ENCODE data around the gene TRAPPC5. TPM values are rescaled to one million over a fixed set of nuclear protein-coding genes. Genes with fewer than 3 reads are reported as not detected.

The TRAPPC5 gene
- total RNA-seq, 1 experiment from 2014 or later: 77.4 TPM

DNA sequence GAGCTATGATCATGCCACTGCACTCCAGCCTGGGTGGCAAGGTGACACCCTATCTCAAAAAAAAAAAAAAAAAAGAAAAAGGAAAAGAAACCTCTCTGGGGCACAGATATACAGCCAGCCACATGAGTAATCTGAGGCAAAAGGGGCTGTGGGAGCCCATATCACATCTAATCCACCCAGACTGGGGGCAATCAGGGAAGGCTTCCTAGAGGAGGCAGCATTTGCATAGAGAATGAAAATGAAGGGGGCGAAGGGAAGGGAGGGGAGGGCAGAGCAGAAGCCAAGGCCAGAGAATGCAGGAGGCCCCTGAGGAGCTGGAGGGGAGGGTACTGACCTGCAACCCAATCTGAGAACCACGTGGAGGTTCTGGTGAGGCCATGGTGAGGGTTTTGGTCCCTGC, 30.5 kb upstream of the TRAPPC5 start:
- no peak overlapping the region for H2BK20ac ChIP-seq (ENCODE audit: low read depth, low read length, poor library complexity, severe bottlenecking)
- H3K27me3 ChIP-seq (ENCODE audit: insufficient read depth, low read length): peaks cover 4% of the 10 kb centered on the region; the same call in 1 of the 2 replicates
- H4K20me1 ChIP-seq (ENCODE audit: control insufficient read depth, insufficient read depth, insufficient read length): no peaks in the 10 kb centered on the region
- Mint-ChIP-seq H3K27ac (no peak overlapping the region), H3K36me3 (ENCODE audit: insufficient read depth in 1 of 3, low read depth in 3 of 3) (no peaks in the 10 kb centered on the region; a peak in 1 of 7 replicates), H3K4me1 (peaks cover 3 to 4% of the 10 kb centered on the region in 2 experiments), H3K4me3 (no peak overlapping the region), H3K27me3 (ENCODE audit: low read depth) (peaks cover 55% of the 10 kb centered on the region), H3K9me3 (peaks cover 0 to 3% of the 10 kb centered on the region in 2 experiments; a peak in 3 of 5 replicates)
- no peak overlapping the region for H3K23ac ChIP-seq (ENCODE audit: insufficient read length, low read depth, low read length)
- H3K18ac ChIP-seq (ENCODE audit: insufficient read length, low read depth, low read length): no peak overlapping the region
- H3K79me2 ChIP-seq (ENCODE audit: insufficient read depth, low read length): no peaks in the 10 kb centered on the region
- H3K9ac ChIP-seq (ENCODE audit: extremely low read depth, insufficient read length, low read length): no peak overlapping the region
- no peaks in the 10 kb centered on the region for H3K23me2 ChIP-seq (ENCODE audit: insufficient read length, low read depth, low read length, poor library complexity, severe bottlenecking)
- no peaks in the 10 kb centered on the region for H3K9me3 ChIP-seq (ENCODE audit: control insufficient read depth, low read depth, low read length)
- DNase-seq: no peak
- H3K56ac ChIP-seq (ENCODE audit: insufficient read length, low read depth, low read length): no peak overlapping the region
- no peak overlapping the region for H2BK15ac ChIP-seq (ENCODE audit: low read depth, low read length)
- no peak overlapping the region for H4K91ac ChIP-seq (ENCODE audit: insufficient read length, low read depth, low read length)
- no peak overlapping the region for H4K8ac ChIP-seq (replicated peaks; ENCODE audit: insufficient read length, low read depth, low read length)
- H3K14ac ChIP-seq (ENCODE audit: insufficient read depth, low read length): no peak overlapping the region
- no peak overlapping the region for H3K27ac ChIP-seq (ENCODE audit: insufficient read length, low read depth, low read length)
- no peak overlapping the region for H3T11ph ChIP-seq (ENCODE audit: low read length)
- no peaks in the 10 kb centered on the region for H3K4me1 ChIP-seq (ENCODE audit: insufficient read depth, low read length)
- WGBS (ENCODE audit: extremely low coverage, insufficient read length, low lambda C conversion rate): no CpG with 5 or more reads among the region's 2 CpGs
- no peak overlapping the region for H2BK5ac ChIP-seq (ENCODE audit: insufficient read length, low read length)
- no peak overlapping the region for H2AFZ ChIP-seq (ENCODE audit: low read length)
- no peak overlapping the region for H3K4ac ChIP-seq (ENCODE audit: low read depth, low read length)
- TF ChIP-seq, protein P1, sequence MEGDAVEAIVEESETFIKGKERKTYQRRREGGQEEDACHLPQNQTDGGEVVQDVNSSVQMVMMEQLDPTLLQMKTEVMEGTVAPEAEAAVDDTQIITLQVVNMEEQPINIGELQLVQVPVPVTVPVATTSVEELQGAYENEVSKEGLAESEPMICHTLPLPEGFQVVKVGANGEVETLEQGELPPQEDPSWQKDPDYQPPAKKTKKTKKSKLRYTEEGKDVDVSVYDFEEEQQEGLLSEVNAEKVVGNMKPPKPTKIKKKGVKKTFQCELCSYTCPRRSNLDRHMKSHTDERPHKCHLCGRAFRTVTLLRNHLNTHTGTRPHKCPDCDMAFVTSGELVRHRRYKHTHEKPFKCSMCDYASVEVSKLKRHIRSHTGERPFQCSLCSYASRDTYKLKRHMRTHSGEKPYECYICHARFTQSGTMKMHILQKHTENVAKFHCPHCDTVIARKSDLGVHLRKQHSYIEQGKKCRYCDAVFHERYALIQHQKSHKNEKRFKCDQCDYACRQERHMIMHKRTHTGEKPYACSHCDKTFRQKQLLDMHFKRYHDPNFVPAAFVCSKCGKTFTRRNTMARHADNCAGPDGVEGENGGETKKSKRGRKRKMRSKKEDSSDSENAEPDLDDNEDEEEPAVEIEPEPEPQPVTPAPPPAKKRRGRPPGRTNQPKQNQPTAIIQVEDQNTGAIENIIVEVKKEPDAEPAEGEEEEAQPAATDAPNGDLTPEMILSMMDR (conservative IDR thresholded peaks at IDR 0.05): no peak
- no peak overlapping the region for H3K4me2 ChIP-seq (ENCODE audit: insufficient read depth, insufficient read length, low read length)
- H4K5ac ChIP-seq (ENCODE audit: insufficient read length, low read depth, low read length): no peak overlapping the region
- no peak overlapping the region for H2AK5ac ChIP-seq (ENCODE audit: insufficient read length, low read length)
- H2BK12ac ChIP-seq (ENCODE audit: insufficient read length, low read depth, low read length): no peak overlapping the region
- no peak overlapping the region for H2BK120ac ChIP-seq (ENCODE audit: low read depth, low read length, poor library complexity, severe bottlenecking)
- H3K79me1 ChIP-seq (ENCODE audit: insufficient read depth, low read depth, low read length, poor library complexity, severe bottlenecking): no peaks in the 10 kb centered on the region

Data from H9 (cell line).